Mesenchymal stem cell (in vitro differentiated cells and primary cell): ENCODE data around the gene EDC4.

Experiments
- DNase-seq: peaks from one replicate; pipeline ENCODE4 v3.0.0-alpha.2; 2013
- H2AFZ ChIP-seq: one replicate; pipeline ENCODE4 v1.6.1; 2013; ENCODE audit warnings: low read depth, mild to moderate bottlenecking, control low read depth, inconsistent platforms, low read length, moderate library complexity
- H2AK5ac ChIP-seq: 2 replicates; pipeline ENCODE4 v1.6.1; 2013; ENCODE audit warnings: low read length, moderate library complexity, mild to moderate bottlenecking, inconsistent platforms; ENCODE audit not compliant: severe bottlenecking
- H2BK120ac ChIP-seq: one replicate; pipeline ENCODE4 v1.6.1; 2013; ENCODE audit warnings: low read depth, mild to moderate bottlenecking, inconsistent platforms, low read length, moderate library complexity
- H2BK12ac ChIP-seq, 2 experiments: one replicate each; pipeline ENCODE4 v1.6.1; 2013; ENCODE audit warnings: inconsistent platforms in 2 of 2, low read length in 2 of 2, mild to moderate bottlenecking in 2 of 2, moderate library complexity in 2 of 2, control low read depth in 1 of 2
- H2BK15ac ChIP-seq: one replicate; pipeline ENCODE4 v1.6.1; 2013; ENCODE audit warnings: mild to moderate bottlenecking, low read depth, inconsistent platforms; ENCODE audit not compliant: poor library complexity, severe bottlenecking
- H2BK5ac ChIP-seq: 2 replicates; pipeline ENCODE4 v1.6.1; 2013; ENCODE audit warnings: low read depth, mild to moderate bottlenecking, low read length, control low read depth, inconsistent platforms; ENCODE audit not compliant: poor library complexity, severe bottlenecking
- H3K14ac ChIP-seq, 2 experiments: one replicate each; pipeline ENCODE4 v1.6.1; 2013; ENCODE audit warnings: inconsistent platforms in 2 of 2, low read length in 2 of 2, control low read depth in 1 of 2, mild to moderate bottlenecking in 1 of 2, moderate library complexity in 1 of 2
- H3K18ac ChIP-seq, 2 experiments: one replicate each; pipeline ENCODE4 v1.6.1; 2013; ENCODE audit warnings: inconsistent platforms in 2 of 2, low read length in 2 of 2, control low read depth in 1 of 2, low read depth in 1 of 2, mild to moderate bottlenecking in 1 of 2
- H3K23ac ChIP-seq, 2 experiments: one replicate each; pipeline ENCODE4 v1.6.1; 2013; ENCODE audit warnings: inconsistent platforms in 2 of 2, low read length in 2 of 2, mild to moderate bottlenecking in 2 of 2, moderate library complexity in 2 of 2, control low read depth in 1 of 2
- H3K27ac ChIP-seq: 2 replicates; pipeline ENCODE4 v1.5.1; 2013; ENCODE audit warnings: mild to moderate bottlenecking, moderate library complexity, low read length, control low read depth, inconsistent platforms; ENCODE audit not compliant: poor library complexity, severe bottlenecking
- H3K27me3 ChIP-seq, 2 experiments: 2 replicates each; pipeline versions ENCODE4 v1.6.1 to v1.7.0; 2013; ENCODE audit warnings: low read length in 2 of 2, mild to moderate bottlenecking in 2 of 2, moderate library complexity in 2 of 2, control low read depth in 1 of 2, inconsistent platforms in 1 of 2; ENCODE audit not compliant: control insufficient read depth in 1 of 2, insufficient read depth in 1 of 2
- H3K36me3 ChIP-seq, 2 experiments: 2 replicates each; pipeline versions ENCODE4 v1.6.1 to v1.7.0; 2013; ENCODE audit warnings: low read length in 2 of 2, control low read depth in 1 of 2, inconsistent platforms in 1 of 2, low read depth in 1 of 2, mild to moderate bottlenecking in 1 of 2; ENCODE audit not compliant: insufficient read depth in 2 of 2, control insufficient read depth in 1 of 2
- H3K4ac ChIP-seq, 2 experiments: one replicate each; pipeline ENCODE4 v1.6.1; 2013; ENCODE audit warnings: inconsistent platforms in 2 of 2, low read length in 2 of 2, mild to moderate bottlenecking in 2 of 2, moderate library complexity in 2 of 2, control low read depth in 1 of 2, low read depth in 1 of 2
- H3K4me1 ChIP-seq: 2 replicates; pipeline ENCODE4 v1.6.1; 2013; ENCODE audit warnings: low read depth, low read length, control low read depth; ENCODE audit not compliant: control insufficient read depth, insufficient read depth
- H3K4me2 ChIP-seq: 2 replicates; pipeline ENCODE4 v1.6.1; 2013; ENCODE audit warnings: low read length, mild to moderate bottlenecking, inconsistent platforms; ENCODE audit not compliant: poor library complexity, severe bottlenecking
- H3K4me3 ChIP-seq, 2 experiments: 2 replicates each; pipeline versions ENCODE4 v1.5.1 to v1.7.0; 2013; ENCODE audit warnings: low read length in 2 of 2, mild to moderate bottlenecking in 2 of 2, control low read depth in 1 of 2, low read depth in 1 of 2; ENCODE audit not compliant: insufficient read depth in 1 of 2
- H3K79me1 ChIP-seq: replicated peaks from 2 replicates; pipeline ENCODE4 v1.6.1; 2013; ENCODE audit warnings: mild to moderate bottlenecking, control low read depth, low read length, inconsistent platforms; ENCODE audit not compliant: poor library complexity, severe bottlenecking
- H3K9ac ChIP-seq: 2 replicates; pipeline ENCODE4 v1.7.0; 2013; ENCODE audit warnings: mild to moderate bottlenecking, low read length, moderate library complexity
- H3K9me3 ChIP-seq: 2 replicates; pipeline ENCODE4 v1.7.0; 2013; ENCODE audit warnings: mild to moderate bottlenecking, low read length; ENCODE audit not compliant: control insufficient read depth
- H4K8ac ChIP-seq: one replicate; pipeline ENCODE4 v1.6.1; 2013; ENCODE audit warnings: inconsistent platforms, mild to moderate bottlenecking, low read length, moderate library complexity
- H4K91ac ChIP-seq: one replicate; pipeline ENCODE4 v1.6.1; 2013; ENCODE audit warnings: mild to moderate bottlenecking, low read length, inconsistent platforms
- WGBS: methylation state at CpG from one replicate; pipeline ENCODE4 v1.1.7; 2013; ENCODE audit warnings: mixed read lengths; 5-methylcytosine and 5-hydroxymethylcytosine counted together

The EDC4 gene

GRCh38 chr16:67856927-67857546 is 15.8 kb upstream of the EDC4 start:
- Histone ChIP-seq H3K23ac (peak overlapping the region in 1 of 2 experiments; percentile 87), H3K4me2 (no peak overlapping the region), H3K4me3 (no peak overlapping the region)

GRCh38 chr16:67857547-67858233 is 15.2 kb upstream of the EDC4 start:
- Histone ChIP-seq H3K27ac (no peak overlapping the region), H3K9ac (peak overlapping the region; percentile 91), H3K4me3 (no peak overlapping the region), H2AFZ (no peak overlapping the region), H2AK5ac (no peak overlapping the region), H3K4me2 (no peak overlapping the region), H4K91ac (no peak overlapping the region), H3K9me3 (no peaks in the 10 kb centered on the region), H2BK5ac (no peak overlapping the region), H2BK120ac (no peak overlapping the region), H2BK15ac (no peak overlapping the region), H3K14ac (no peak overlapping the region), H2BK12ac (no peak overlapping the region), H3K4ac (no peak overlapping the region), H3K23ac (no peak overlapping the region), H3K27me3 (no peaks in the 10 kb centered on the region), H3K4me1 (peaks cover 32% of the 10 kb centered on the region), H3K18ac (no peak overlapping the region), H3K36me3 (peaks cover 0 to 48% of the 10 kb centered on the region in 2 experiments), H4K8ac (no peak overlapping the region), H3K79me1 (no peaks in the 10 kb centered on the region)
- DNase-seq: peak; percentile 99
- 58% methylated on average over 2 of the region's 3 CpGs for WGBS

More at GRCh38 chr16:67856927-67857546, 15.8 kb upstream of the EDC4 start:
- Histone ChIP-seq H4K91ac (no peak overlapping the region), H3K9ac (peak overlapping the region; percentile 26), H2AK5ac (peak overlapping the region; percentile 31), H3K36me3 (peaks cover 0 to 44% of the 10 kb centered on the region in 2 experiments), H3K79me1 (no peaks in the 10 kb centered on the region), H3K4me1 (peaks cover 29% of the 10 kb centered on the region), H2BK5ac (no peak overlapping the region), H3K27me3 (no peaks in the 10 kb centered on the region), H3K9me3 (no peaks in the 10 kb centered on the region), H3K4ac (no peak overlapping the region), H2BK120ac (no peak overlapping the region), H2AFZ (no peak overlapping the region), H3K14ac (no peak overlapping the region), H2BK12ac (no peak overlapping the region), H4K8ac (no peak overlapping the region), H2BK15ac (no peak overlapping the region), H3K18ac (no peak overlapping the region), H3K27ac (no peak overlapping the region)
- WGBS: 96% methylated on average over 5 of the region's 5 CpGs
- DNase-seq: no peak

- Histone ChIP-seq H2AFZ (no peak overlapping the region), H3K9me3 (no peaks in the 10 kb centered on the region), H2BK5ac (no peak overlapping the region), H3K9ac (peak overlapping the region; percentile 91), H3K36me3 (peaks cover 0 to 50% of the 10 kb centered on the region in 2 experiments), H3K4me1 (peaks cover 39% of the 10 kb centered on the region), H3K18ac (no peak overlapping the region), H3K79me1 (no peaks in the 10 kb centered on the region), H2BK12ac (no peak overlapping the region), H3K4me3 (peak overlapping the region in 1 of 2 experiments; percentile 13), H3K27me3 (no peaks in the 10 kb centered on the region), H4K8ac (no peak overlapping the region), H2BK15ac (no peak overlapping the region), H2AK5ac (no peak overlapping the region), H3K27ac (no peak overlapping the region), H2BK120ac (no peak overlapping the region), H3K4me2 (no peak overlapping the region), H3K23ac (no peak overlapping the region), H4K91ac (no peak overlapping the region), H3K14ac (no peak overlapping the region), H3K4ac (no peak overlapping the region)
- 94% methylated on average over 4 of the region's 4 CpGs for WGBS
- peak; percentile 14 for DNase-seq
Observed at GRCh38 chr16:67858500-67858899, 14.4 kb upstream of the EDC4 start.

GRCh38 chr16:67860589-67861398 is 12.1 kb upstream of the EDC4 start:
- H2BK120ac ChIP-seq: no peak overlapping the region
- no peaks in the 10 kb centered on the region for H3K27me3 ChIP-seq
- no peak overlapping the region for H2BK15ac ChIP-seq
- WGBS: 82% methylated on average over 8 of the region's 8 CpGs
- no peak overlapping the region for H2BK12ac ChIP-seq
- H4K8ac ChIP-seq: no peak overlapping the region
- no peak overlapping the region for H3K4ac ChIP-seq
- no peak overlapping the region for H2AFZ ChIP-seq
- H3K36me3 ChIP-seq: peaks cover 6 to 59% of the 10 kb centered on the region in 2 experiments
- no peak overlapping the region for H3K27ac ChIP-seq
- H2AK5ac ChIP-seq: no peak overlapping the region
- peak overlapping the region in 1 of 2 experiments; percentile 17 for H3K4me3 ChIP-seq
- peaks cover 42% of the 10 kb centered on the region for H3K4me1 ChIP-seq
- no peak overlapping the region for H3K14ac ChIP-seq
- no peak overlapping the region for H4K91ac ChIP-seq
- DNase-seq: peak; percentile 68
- no peak overlapping the region for H3K23ac ChIP-seq
- no peak overlapping the region for H3K18ac ChIP-seq
- no peaks in the 10 kb centered on the region for H3K9me3 ChIP-seq
- no peak overlapping the region for H2BK5ac ChIP-seq
- no peak overlapping the region for H3K4me2 ChIP-seq
- peaks cover 1% of the 10 kb centered on the region for H3K79me1 ChIP-seq
- peak overlapping the region; percentile 85 for H3K9ac ChIP-seq
